T-helper 9 cell (primary cell): ENCODE data around the gene PCDHGB1.
"Not testable (repeated sequence)": the region's sequence is repeated elsewhere in the genome, so short reads cannot be mapped to it uniquely, and the experiment has no call there.

Source experiments
- DNase-seq: peaks from one replicate; pipeline ENCODE4 v3.0.0-alpha.2; 2020

Gene PCDHGB1

GRCh38 chr5:141384471-141385267 is 34.8 kb downstream of the PCDHGB1 start:
- no peak for DNase-seq

GRCh38 chr5:141387557-141388311 is 37.8 kb downstream of the PCDHGB1 start, which contains the start of gene PCDHGB4:
PCDHGB4 (plus strand) TSS chr5:141387698; CDS start chr5:141387885, 187 bp downstream.
- DNase-seq: not testable (repeated sequence)

- no peak for DNase-seq
These were observed 38.8 kb downstream of the PCDHGB1 start for GRCh38 chr5:141388661-141389060.

- DNase-seq: no peak
These were observed 39.5 kb downstream of the PCDHGB1 start for GRCh38 chr5:141389153-141390042.

- no peak for DNase-seq
These were observed 42.7 kb downstream of the PCDHGB1 start, which contains the start of gene PCDHGA8 for GRCh38 chr5:141392429-141393198. PCDHGA8 (plus strand) TSS chr5:141392633; CDS start chr5:141392814, 181 bp downstream.

- DNase-seq: no peak
These were observed 43.4 kb downstream of the PCDHGB1 start for GRCh38 chr5:141393267-141393666.

- not testable (repeated sequence) for DNase-seq
These were observed 44.7 kb downstream of the PCDHGB1 start for GRCh38 chr5:141394401-141395187.

GRCh38 chr5:141397756-141398551 is 48.1 kb downstream of the PCDHGB1 start, which contains the start of gene PCDHGB5:
PCDHGB5 (plus strand) TSS chr5:141397947; CDS start chr5:141398128, 181 bp downstream.
- not testable (repeated sequence) for DNase-seq

GRCh38 chr5:141398608-141399007 is 48.7 kb downstream of the PCDHGB1 start:
- no peak for DNase-seq

- no peak for DNase-seq
These were observed 49.8 kb downstream of the PCDHGB1 start for GRCh38 chr5:141399555-141400258.
